ENCODE data around the gene SEC16A. TPM values are rescaled to one million over a fixed set of nuclear protein-coding genes. Genes with fewer than 3 reads are reported as not detected.

Gene SEC16A
- total RNA-seq, 4 donors from 2014 or later = 58.0 to 89.3 (median 75.0) TPM

- TF ChIP-seq POLR2A (IDR thresholded peaks at IDR 0.05) (no peak), CTCF (IDR thresholded peaks at IDR 0.05) (no peak), EP300 (IDR thresholded peaks at IDR 0.05) (no peak), POLR2AphosphoS5 (IDR thresholded peaks at IDR 0.05) (no peak)
- no peaks in the 10 kb centered on the region for H3K27me3 ChIP-seq
- peaks cover 4% of the 10 kb centered on the region for H3K4me1 ChIP-seq
- 95% methylated on average over 4 of the region's 23 CpGs for WGBS
- no peaks in the 10 kb centered on the region for H3K9me3 ChIP-seq
- H3K27ac ChIP-seq = no peak overlapping the region
- H3K4me3 ChIP-seq = no peak overlapping the region
- DNase-seq (ENCODE audit: low spot score in 2 of 2) = no peak
- peaks cover 99% of the 10 kb centered on the region for H3K36me3 ChIP-seq
Observed at GRCh38 chr9:136507992-136508375, 25.1 kb upstream of the SEC16A start.

DNA sequence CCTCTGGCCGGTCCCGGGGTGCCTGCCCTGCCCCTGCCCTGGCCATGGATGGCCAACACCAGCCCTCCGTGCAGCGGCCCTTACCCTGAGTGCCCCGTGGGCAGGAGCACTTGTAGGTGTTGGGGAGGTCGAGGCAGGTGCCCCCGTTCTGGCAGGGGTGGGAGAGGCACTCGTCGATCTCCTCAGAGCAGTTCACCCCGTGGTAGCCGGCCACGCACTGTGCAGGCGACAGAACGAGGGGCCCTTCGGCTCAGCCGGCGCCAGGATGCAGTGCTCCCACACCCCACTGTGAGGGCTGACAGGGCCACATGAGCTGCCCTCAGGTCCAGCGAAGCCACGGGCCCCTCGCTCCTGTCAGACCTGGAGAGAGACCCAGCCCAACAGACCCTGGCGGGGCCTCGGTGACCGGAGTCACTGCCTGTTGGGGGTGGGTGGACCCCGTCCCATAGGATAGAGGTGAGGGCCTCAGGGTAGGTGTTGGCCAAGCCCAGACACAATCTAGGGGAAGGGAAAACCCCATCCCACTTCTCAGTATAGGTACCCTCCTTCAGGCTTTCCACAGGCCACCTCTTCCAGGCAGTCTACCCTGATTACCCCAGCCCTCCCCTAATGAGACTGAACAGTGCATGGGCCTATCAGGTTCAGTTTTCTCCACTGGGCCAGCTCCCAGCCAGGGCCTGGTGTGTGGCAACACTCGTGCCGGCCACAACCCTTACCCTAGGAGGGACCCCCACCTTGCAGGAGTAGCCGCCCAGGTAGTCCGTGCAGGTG lies 24.6 kb upstream of the SEC16A start:
- TF ChIP-seq CTCF (IDR thresholded peaks at IDR 0.05) (no peak), POLR2A (IDR thresholded peaks at IDR 0.05) (no peak), EP300 (IDR thresholded peaks at IDR 0.05) (no peak), POLR2AphosphoS5 (IDR thresholded peaks at IDR 0.05) (no peak)
- no peak overlapping the region for H3K4me3 ChIP-seq
- no peak overlapping the region for H3K27ac ChIP-seq
- H3K27me3 ChIP-seq = no peaks in the 10 kb centered on the region
- H3K36me3 ChIP-seq = peaks cover 100% of the 10 kb centered on the region
- H3K9me3 ChIP-seq = no peaks in the 10 kb centered on the region
- peaks cover 4% of the 10 kb centered on the region for H3K4me1 ChIP-seq
- WGBS = 88% methylated on average over 12 of the region's 28 CpGs
- DNase-seq (ENCODE audit: low spot score in 2 of 2) = no peak

DNA sequence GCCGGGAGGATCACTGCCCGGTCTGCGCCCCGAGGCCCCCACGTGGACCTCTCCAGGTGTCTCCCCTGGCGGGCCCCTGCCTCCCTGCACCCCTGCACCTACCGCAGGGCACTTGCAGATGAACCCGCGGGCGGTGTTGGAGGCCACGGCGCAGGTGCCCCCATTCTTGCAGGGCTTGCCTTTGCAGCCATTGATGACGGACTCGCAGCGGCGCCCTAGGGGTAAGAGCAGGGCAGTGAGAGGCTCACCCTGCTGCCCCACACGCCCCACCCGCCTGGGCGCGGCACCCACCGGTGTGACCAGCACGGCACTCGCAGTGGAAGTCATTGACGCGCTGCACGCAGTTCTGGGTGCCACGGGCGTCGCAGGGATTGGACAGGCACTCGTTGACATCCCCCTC lies 23.6 kb upstream of the SEC16A start:
- Histone ChIP-seq H3K4me1 (peaks cover 4% of the 10 kb centered on the region), H3K36me3 (peaks cover 100% of the 10 kb centered on the region), H3K27me3 (no peaks in the 10 kb centered on the region), H3K27ac (no peak overlapping the region), H3K9me3 (no peaks in the 10 kb centered on the region), H3K4me3 (no peak overlapping the region)
- 87% methylated on average over 13 of the region's 30 CpGs for WGBS
- DNase-seq (ENCODE audit: low spot score in 2 of 2) = no peak
- TF ChIP-seq EP300 (IDR thresholded peaks at IDR 0.05) (no peak), CTCF (IDR thresholded peaks at IDR 0.05) (no peak), POLR2A (IDR thresholded peaks at IDR 0.05) (no peak), POLR2AphosphoS5 (IDR thresholded peaks at IDR 0.05) (no peak)

DNA sequence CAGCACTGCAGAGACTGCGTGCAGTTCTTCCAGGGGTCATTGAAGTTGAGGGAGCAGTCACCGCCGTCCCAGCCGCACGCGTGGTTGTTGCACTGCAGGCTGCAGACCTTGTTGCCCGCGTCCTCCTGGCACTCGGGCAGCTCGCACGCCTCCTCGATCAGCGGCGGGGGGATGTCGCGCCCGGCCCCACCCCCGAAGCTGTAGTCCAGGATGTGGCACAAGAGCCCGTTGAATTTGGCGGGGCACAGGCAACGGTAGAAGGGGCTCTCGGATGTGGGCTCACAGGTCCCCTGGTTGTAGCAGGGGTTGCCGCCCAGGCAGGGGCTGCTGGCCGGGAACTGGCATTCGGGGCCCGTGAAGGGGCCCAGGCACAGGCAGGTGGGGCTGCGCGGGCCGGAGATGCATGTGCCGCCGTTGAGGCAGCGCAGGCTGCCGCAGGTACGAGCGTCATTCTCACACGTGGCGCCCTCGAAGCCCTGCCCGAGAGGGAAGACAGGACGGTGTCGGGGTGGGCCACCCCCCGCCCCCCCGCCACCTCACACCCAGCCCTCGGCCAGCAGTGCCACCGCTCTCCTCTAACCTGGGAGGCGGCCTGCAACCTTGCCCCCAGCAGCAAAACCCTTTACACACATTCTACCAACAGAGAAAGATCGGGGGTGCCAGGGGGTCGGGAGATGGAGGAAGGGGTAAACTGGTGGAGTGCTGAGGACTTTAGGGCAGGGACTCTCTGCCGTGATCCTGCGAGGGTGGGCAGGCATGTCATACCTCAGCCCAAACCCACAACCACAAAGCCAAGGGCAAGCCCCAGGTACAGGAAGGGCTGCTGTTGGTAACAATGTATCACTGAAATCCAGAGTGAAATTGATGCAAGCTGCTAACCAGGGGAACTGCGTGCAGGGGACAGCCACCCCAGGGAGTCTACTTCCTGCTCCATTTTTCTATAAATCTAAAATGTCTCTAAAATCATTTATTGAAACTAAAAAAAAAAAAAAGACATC lies 22.9 kb upstream of the SEC16A start:
- 87% methylated on average over 21 of the region's 51 CpGs for WGBS
- Histone ChIP-seq H3K27ac (no peak overlapping the region), H3K4me1 (peaks cover 1% of the 10 kb centered on the region), H3K36me3 (peaks cover 100% of the 10 kb centered on the region), H3K27me3 (no peaks in the 10 kb centered on the region), H3K4me3 (no peak overlapping the region), H3K9me3 (no peaks in the 10 kb centered on the region)
- TF ChIP-seq POLR2AphosphoS5 (IDR thresholded peaks at IDR 0.05) (no peak), POLR2A (IDR thresholded peaks at IDR 0.05) (no peak), EP300 (IDR thresholded peaks at IDR 0.05) (no peak)
- DNase-seq (ENCODE audit: low spot score in 2 of 2) = no peak

GRCh38 chr9:136504512-136505348 lies 21.9 kb upstream of the SEC16A start:
- peaks cover 100% of the 10 kb centered on the region for H3K36me3 ChIP-seq
- H3K27me3 ChIP-seq = no peaks in the 10 kb centered on the region
- no peak overlapping the region for H3K4me3 ChIP-seq
- TF ChIP-seq POLR2A (IDR thresholded peaks at IDR 0.05) = no peak
- no peak for TF ChIP-seq POLR2AphosphoS5 (IDR thresholded peaks at IDR 0.05)
- no peak for TF ChIP-seq EP300 (IDR thresholded peaks at IDR 0.05)
- TF ChIP-seq CTCF (IDR thresholded peaks at IDR 0.05) = no peak
- WGBS = 95% methylated on average over 32 of the region's 68 CpGs
- no peak overlapping the region for H3K27ac ChIP-seq
- no peak for DNase-seq (ENCODE audit: low spot score in 2 of 2)
- H3K4me1 ChIP-seq = no peaks in the 10 kb centered on the region
- H3K9me3 ChIP-seq = no peaks in the 10 kb centered on the region

All from suprapubic skin (tissue), 4 donors.